Esophagus (tissue), 2 donors: ENCODE results near the gene TPX2. TPM values are rescaled to one million over a fixed set of nuclear protein-coding genes. Genes with fewer than 3 reads are reported as not detected.

Experiments used
- H3K27ac ChIP-seq, 2 donors: one replicate each; pipeline ENCODE4 v1.5.1; 2013; ENCODE audit warnings: low read depth in 2 of 2, mild to moderate bottlenecking in 2 of 2, inconsistent platforms in 1 of 2, low read length in 1 of 2, moderate library complexity in 1 of 2
- H3K27me3 ChIP-seq, 2 donors: one replicate each; pipeline ENCODE4 v1.6.1; 2013; ENCODE audit warnings: low read length in 2 of 2, control low read depth in 1 of 2, mild to moderate bottlenecking in 1 of 2; ENCODE audit not compliant: insufficient read depth in 2 of 2, control insufficient read depth in 1 of 2
- H3K36me3 ChIP-seq, 2 donors: one replicate each; pipeline ENCODE4 v1.6.1; 2013; ENCODE audit warnings: low read length in 1 of 2; ENCODE audit not compliant: control insufficient read depth in 2 of 2, insufficient read depth in 2 of 2
- H3K4me1 ChIP-seq, 2 donors: one replicate each; pipeline ENCODE4 v1.6.1; 2013; ENCODE audit warnings: low read length in 1 of 2; ENCODE audit not compliant: control insufficient read depth in 2 of 2, insufficient read depth in 2 of 2
- H3K4me3 ChIP-seq, 2 donors: one replicate each; pipeline ENCODE4 v1.5.1; 2013; ENCODE audit warnings: low read length in 2 of 2, mild to moderate bottlenecking in 2 of 2, low read depth in 1 of 2, moderate library complexity in 1 of 2
- H3K9me3 ChIP-seq, 2 donors: one replicate each; pipeline ENCODE4 v1.6.1; 2013; ENCODE audit warnings: mild to moderate bottlenecking in 2 of 2, low read depth in 1 of 2, low read length in 1 of 2, moderate library complexity in 1 of 2; ENCODE audit not compliant: control insufficient read depth in 2 of 2, insufficient read depth in 1 of 2
- WGBS, 2 donors: extraction: QIAGEN DNeasy Blood & Tissue Kit; methylation state at CpG; one replicate each; pipeline ENCODE4 v1.1.7; 2013; 5-methylcytosine and 5-hydroxymethylcytosine counted together
- polyA plus RNA-seq, 2 donors: library from polyadenylated mRNA; stranded (reverse); fragments of 200-250 nt; gene quantifications; one replicate each; pipeline ENCODE4 v1.2.3, GENCODE V29; 2013
- donor health status: healthy with polysubstance abuse.
- donor health status: Bipolar disorder and iron deficiency.

Gene TPX2
- polyA plus RNA-seq, 2 donors: 9.1 to 13.6 TPM

- Histone ChIP-seq H3K27ac (peak overlapping the region; percentile 74 to 86), H3K36me3 (peaks cover 6% of the 10 kb centered on the region in 2 donors), H3K4me1 (peaks cover 7 to 11% of the 10 kb centered on the region in 2 donors), H3K27me3 (no peaks in the 10 kb centered on the region), H3K9me3 (no peaks in the 10 kb centered on the region), H3K4me3 (no peak overlapping the region)
- WGBS, 2 donors: 93 to 94% methylated on average over 8 of the region's 8 CpGs
Observed at GRCh38 chr20:31698243-31698802, 40.8 kb upstream of the TPX2 start.

DNA sequence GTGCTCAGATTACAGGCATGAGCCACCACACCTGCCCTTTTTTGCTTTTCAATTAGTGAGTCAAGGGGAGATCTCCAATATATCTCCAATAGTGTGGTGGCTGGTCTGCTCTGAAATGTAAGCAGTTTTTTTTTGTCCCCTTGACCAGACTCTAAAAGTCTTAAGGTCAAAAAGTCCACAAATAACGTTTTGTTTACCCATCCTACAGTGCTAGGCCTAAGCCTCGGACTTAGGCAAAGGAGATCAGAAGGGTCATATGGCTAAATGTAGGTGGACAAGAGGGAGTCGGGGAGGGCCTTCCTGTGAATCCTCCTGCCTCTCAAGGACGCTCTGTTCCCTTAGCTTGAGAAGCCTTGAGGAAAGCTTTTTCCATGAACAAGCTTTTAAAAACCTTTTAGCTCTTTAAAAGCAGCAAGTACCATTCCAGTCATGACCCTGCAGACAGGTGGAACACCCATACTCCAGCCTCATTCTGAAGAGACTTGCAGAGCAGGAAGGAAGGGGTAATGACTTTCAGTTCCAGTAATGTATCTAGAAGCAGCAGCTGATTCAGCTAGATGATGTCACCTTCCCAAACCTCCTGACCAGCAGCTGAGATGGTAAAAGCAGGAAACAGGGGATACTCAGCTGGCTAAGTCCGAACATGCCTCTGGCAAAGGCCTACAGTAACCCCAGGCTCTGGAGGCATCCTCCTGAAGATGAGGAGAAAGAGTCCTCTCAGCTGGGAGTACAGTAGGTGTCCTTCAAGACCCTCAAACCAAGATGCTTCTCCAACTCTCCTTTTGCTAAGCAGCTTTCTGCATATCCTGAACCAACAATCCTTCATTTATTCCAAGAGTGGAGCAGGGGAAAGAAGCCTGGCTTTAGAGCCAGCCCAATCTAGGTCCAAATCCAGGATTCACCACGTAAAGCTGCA lies 40.0 kb upstream of the TPX2 start:
- Histone ChIP-seq H3K36me3 (peaks cover 6% of the 10 kb centered on the region in 2 donors), H3K4me3 (no peak overlapping the region), H3K27me3 (no peaks in the 10 kb centered on the region), H3K9me3 (no peaks in the 10 kb centered on the region), H3K4me1 (peaks cover 7 to 11% of the 10 kb centered on the region in 2 donors), H3K27ac (peak overlapping the region; percentile 74 to 93)
- 52% methylated on average over 6 of the region's 6 CpGs for WGBS, 2 donors

- Histone ChIP-seq H3K36me3 (peaks cover 6% of the 10 kb centered on the region in 2 donors), H3K4me1 (peaks cover 11% of the 10 kb centered on the region in 2 donors), H3K27ac (peak overlapping the region; percentile 74 to 93), H3K4me3 (no peak overlapping the region), H3K27me3 (no peaks in the 10 kb centered on the region), H3K9me3 (no peaks in the 10 kb centered on the region)
- WGBS, 2 donors: 89 to 90% methylated on average over 7 of the region's 7 CpGs
Observed at GRCh38 chr20:31699801-31700728, 39.0 kb upstream of the TPX2 start.

DNA sequence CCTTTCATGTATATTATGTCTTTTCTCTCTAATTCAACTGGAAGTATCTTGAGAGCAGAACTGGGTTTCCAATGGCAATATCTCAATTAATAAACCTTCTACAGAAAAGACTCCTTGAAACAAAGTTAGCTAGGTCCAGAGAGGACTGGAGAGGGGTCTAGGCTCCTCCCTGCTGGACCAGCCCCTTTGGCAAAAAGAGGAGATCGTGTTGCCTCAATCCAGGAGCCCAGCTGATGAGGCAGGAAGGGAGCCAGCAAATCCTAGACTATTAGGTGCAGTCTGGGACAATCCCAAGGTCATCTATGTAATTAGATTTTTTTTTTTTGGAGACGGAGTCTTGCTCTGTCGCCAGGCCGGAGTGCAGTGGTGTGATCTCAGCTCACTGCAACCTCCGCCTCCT lies 38.3 kb upstream of the TPX2 start:
- H3K27me3 ChIP-seq: no peaks in the 10 kb centered on the region
- WGBS, 2 donors: 78 to 90% methylated on average over 5 of the region's 5 CpGs
- H3K4me3 ChIP-seq: no peak overlapping the region
- no peaks in the 10 kb centered on the region for H3K9me3 ChIP-seq
- H3K36me3 ChIP-seq: peaks cover 4 to 6% of the 10 kb centered on the region in 2 donors
- H3K4me1 ChIP-seq: peaks cover 15 to 16% of the 10 kb centered on the region in 2 donors
- no peak overlapping the region for H3K27ac ChIP-seq

DNA sequence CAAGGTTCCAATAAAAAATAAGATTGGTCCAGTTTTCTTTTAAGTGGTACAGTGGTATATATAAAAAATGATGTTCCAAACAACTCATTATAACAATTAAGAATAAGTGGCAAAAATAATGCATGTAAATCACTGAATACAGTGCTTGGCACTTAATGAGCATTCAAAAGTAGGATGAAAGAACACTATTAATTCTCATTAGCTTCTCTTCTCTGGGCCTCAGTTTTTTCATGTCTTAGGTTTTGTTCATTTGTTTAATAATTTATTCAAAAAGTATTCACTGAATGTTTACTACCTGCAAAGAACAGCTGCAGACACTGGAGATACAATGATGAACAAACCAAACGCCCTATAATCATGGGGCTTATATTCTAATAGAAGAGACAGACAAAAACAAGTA lies 37.5 kb upstream of the TPX2 start:
- Histone ChIP-seq H3K36me3 (peaks cover 0 to 6% of the 10 kb centered on the region in 2 donors), H3K4me3 (no peak overlapping the region), H3K27ac (no peak overlapping the region), H3K9me3 (no peaks in the 10 kb centered on the region), H3K4me1 (peaks cover 15 to 16% of the 10 kb centered on the region in 2 donors), H3K27me3 (no peaks in the 10 kb centered on the region)
- 73 to 83% methylated on average over 1 of the region's 1 CpG for WGBS, 2 donors

- Histone ChIP-seq H3K36me3 (peaks cover 5 to 10% of the 10 kb centered on the region in 2 donors), H3K27me3 (no peaks in the 10 kb centered on the region)
- 49 to 50% methylated on average over 11 of the region's 11 CpGs for WGBS, 2 donors
Observed at GRCh38 chr20:31704225-31705119, 34.6 kb upstream of the TPX2 start.

DNA sequence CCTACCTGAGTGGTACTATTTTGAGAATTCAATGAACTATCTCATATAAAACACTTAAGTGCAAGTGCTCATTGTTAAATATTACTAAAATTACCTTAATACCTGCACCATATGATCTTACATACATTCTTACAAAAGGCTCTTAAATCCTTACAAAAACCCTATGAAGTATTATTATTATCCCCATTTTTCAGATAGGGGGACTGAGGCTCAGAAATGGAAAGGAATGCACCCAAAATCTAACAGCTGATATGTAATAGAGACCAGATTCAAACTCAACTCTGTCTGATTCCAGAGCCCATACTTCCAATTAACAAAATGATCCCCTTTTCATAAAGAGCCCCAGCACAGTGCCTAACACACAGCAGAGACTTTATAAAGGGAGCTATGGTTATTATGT lies 33.9 kb upstream of the TPX2 start:
- Histone ChIP-seq H3K36me3 (peaks cover 3 to 10% of the 10 kb centered on the region in 2 donors), H3K4me1 (peaks cover 11 to 21% of the 10 kb centered on the region in 2 donors), H3K27ac (peak overlapping the region; percentile 77 to 88), H3K27me3 (no peaks in the 10 kb centered on the region), H3K9me3 (no peaks in the 10 kb centered on the region), H3K4me3 (no peak overlapping the region)

More at GRCh38 chr20:31704225-31705119, 34.6 kb upstream of the TPX2 start:
- peaks cover 17 to 25% of the 10 kb centered on the region in 2 donors for H3K4me1 ChIP-seq
- H3K4me3 ChIP-seq: no peak overlapping the region
- peak overlapping the region; percentile 88 to 91 for H3K27ac ChIP-seq
- H3K9me3 ChIP-seq: no peaks in the 10 kb centered on the region

- Histone ChIP-seq H3K4me1 (peaks cover 10 to 21% of the 10 kb centered on the region in 2 donors), H3K27me3 (no peaks in the 10 kb centered on the region), H3K4me3 (no peak overlapping the region), H3K27ac (peak overlapping the region; percentile 66 to 77), H3K36me3 (peaks cover 3 to 10% of the 10 kb centered on the region in 2 donors), H3K9me3 (no peaks in the 10 kb centered on the region)
- WGBS, 2 donors: 68 to 75% methylated on average over 4 of the region's 4 CpGs
Observed at GRCh38 chr20:31705598-31706597, 33.2 kb upstream of the TPX2 start.
